Daoy (cell line): Measurements from ENCODE around the gene MADD. TPM values are rescaled to one million over a fixed set of nuclear protein-coding genes. Genes with fewer than 3 reads are reported as not detected.
A peak's percentile ranks its signal among the peaks of the same experiment; 100 is the strongest.
"Not testable (repeated sequence)": the region's sequence is repeated elsewhere in the genome, so short reads cannot be mapped to it uniquely, and the experiment has no call there.

Source experiments
- DNase-seq: peaks from one replicate; pipeline ENCODE4 v3.0.0-alpha.2; 2015; ENCODE audit warnings: low read depth
- total RNA-seq: library from RNA; depleted of rRNA; stranded (reverse); fragments of >200 nt; shearing (Covaris generic); gene quantifications from 2 replicates; pipeline ENCODE4 v1.2.3, GENCODE V29; 2014

MADD gene
- total RNA-seq, 1 experiment from 2014 or later, result 15.9 TPM

- no peak for DNase-seq
Measured at GRCh38 chr11:47318166-47318565, 48.2 kb downstream of the MADD start.

GRCh38 chr11:47324520-47324919 lies 54.6 kb downstream of the MADD start:
- no peak for DNase-seq

GRCh38 chr11:47325271-47326041 lies 55.5 kb downstream of the MADD start:
- no peak for DNase-seq

GRCh38 chr11:47326198-47326597 lies 56.3 kb downstream of the MADD start:
- no peak for DNase-seq

- DNase-seq, result no peak
Measured at GRCh38 chr11:47327025-47327424, 57.1 kb downstream of the MADD start.

GRCh38 chr11:47327949-47328348 lies 58.0 kb downstream of the MADD start:
- DNase-seq, result no peak

- no peak for DNase-seq
Measured at GRCh38 chr11:47328449-47329390, 58.8 kb downstream of the MADD start.

GRCh38 chr11:47329431-47329986 lies 59.6 kb downstream of the MADD start:
- no peak for DNase-seq

GRCh38 chr11:47329987-47330931 lies 60.3 kb downstream of the MADD start:
- no peak for DNase-seq

- DNase-seq, result peak; percentile 0
Measured at GRCh38 chr11:47331454-47332302, 61.7 kb downstream of the MADD start.

- no peak for DNase-seq
Measured at GRCh38 chr11:47332303-47332711, 62.4 kb downstream of the MADD start.

GRCh38 chr11:47332791-47333525 lies 63.0 kb downstream of the MADD start:
- no peak for DNase-seq

GRCh38 chr11:47333526-47333845 lies 63.6 kb downstream of the MADD start:
- no peak for DNase-seq

- no peak for DNase-seq
Measured at GRCh38 chr11:47333886-47334443, 64.0 kb downstream of the MADD start.

GRCh38 chr11:47334699-47335411 lies 64.9 kb downstream of the MADD start:
- not testable (repeated sequence) for DNase-seq

- no peak for DNase-seq
Measured at GRCh38 chr11:47335733-47336132, 65.8 kb downstream of the MADD start.

- no peak for DNase-seq
Measured at GRCh38 chr11:47336595-47336994, 66.7 kb downstream of the MADD start.

GRCh38 chr11:47337229-47337924 lies 67.4 kb downstream of the MADD start:
- no peak for DNase-seq
